HFFc6 (cell line): ENCODE measurements around the gene CCNK. TPM values are rescaled to one million over a fixed set of nuclear protein-coding genes. Genes with fewer than 3 reads are reported as not detected.

ENCODE experiments used
- DNase-seq: peaks from one replicate; pipeline ENCODE4 v3.0.0-alpha.2; 2018
- H3K27ac Mint-ChIP-seq: 2 replicates; pipeline ENCODE4 v1.8.0; 2020; ENCODE audit warnings: mild to moderate bottlenecking, mixed read lengths
- H3K27me3 Mint-ChIP-seq: 2 replicates; pipeline ENCODE4 v1.8.0; 2021; ENCODE audit warnings: mild to moderate bottlenecking, moderate library complexity, mixed read lengths; ENCODE audit not compliant: insufficient read depth
- H3K36me3 Mint-ChIP-seq: 2 replicates; pipeline ENCODE4 v1.8.0; 2021; ENCODE audit warnings: low read depth, mixed read lengths
- H3K4me1 Mint-ChIP-seq: 2 replicates; pipeline ENCODE4 v1.8.0; 2020; ENCODE audit warnings: low read depth, mixed read lengths
- H3K4me3 Mint-ChIP-seq: 2 replicates; pipeline ENCODE4 v1.8.0; 2020; ENCODE audit warnings: mild to moderate bottlenecking, moderate library complexity, mixed read lengths
- H3K9me3 Mint-ChIP-seq: 2 replicates; pipeline ENCODE4 v1.8.0; 2020; ENCODE audit warnings: mild to moderate bottlenecking, mixed read lengths
- total RNA-seq, 6 experiments: library from RNA; stranded (reverse); fragmentation: NEBNext Ultra II Directional; extraction: Animal tissue kit (Norgen Biotek cat#: 25700); gene quantifications; 2 replicates in 1 of 6; 3 replicates in 5 of 6; pipeline ENCODE4 v1.2.3, GENCODE V29; 2021
- TF ChIP-seq, protein P1 (sequence below): fragments of 200-600 bp; sonication (generic); IDR thresholded peaks from 2 replicates; pipeline ENCODE4 v1.5.0; 2021; ENCODE audit warnings: antibody characterized with exemption, mild to moderate bottlenecking

Gene CCNK
- total RNA-seq, 6 experiments from 2014 or later, result 74.9 to 93.1 (median 86.4) TPM

DNA sequence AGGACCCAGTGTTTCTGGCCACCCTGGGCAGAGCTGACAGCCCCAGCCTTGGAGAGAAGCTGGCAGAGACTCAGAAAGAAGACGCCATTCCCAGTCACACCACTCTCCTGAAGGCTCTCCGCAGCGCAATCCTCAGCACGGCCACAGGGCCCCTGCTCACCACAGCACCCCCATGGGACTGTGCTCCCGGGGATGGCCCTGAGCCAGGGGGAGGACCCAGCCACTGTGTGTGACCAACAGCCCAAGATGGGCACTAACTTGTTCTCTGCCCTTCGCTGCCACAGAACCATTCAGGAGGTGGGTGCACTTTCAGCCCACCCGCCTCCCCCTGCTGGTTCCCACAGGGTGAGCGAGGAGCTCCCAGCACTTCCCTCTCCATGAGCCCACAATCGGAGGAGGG is 57.1 kb downstream of the CCNK start:
- H3K4me3 Mint-ChIP-seq, result no peak overlapping the region
- DNase-seq, result no peak
- H3K4me1 Mint-ChIP-seq, result peaks cover 42% of the 10 kb centered on the region
- TF ChIP-seq, protein P1, sequence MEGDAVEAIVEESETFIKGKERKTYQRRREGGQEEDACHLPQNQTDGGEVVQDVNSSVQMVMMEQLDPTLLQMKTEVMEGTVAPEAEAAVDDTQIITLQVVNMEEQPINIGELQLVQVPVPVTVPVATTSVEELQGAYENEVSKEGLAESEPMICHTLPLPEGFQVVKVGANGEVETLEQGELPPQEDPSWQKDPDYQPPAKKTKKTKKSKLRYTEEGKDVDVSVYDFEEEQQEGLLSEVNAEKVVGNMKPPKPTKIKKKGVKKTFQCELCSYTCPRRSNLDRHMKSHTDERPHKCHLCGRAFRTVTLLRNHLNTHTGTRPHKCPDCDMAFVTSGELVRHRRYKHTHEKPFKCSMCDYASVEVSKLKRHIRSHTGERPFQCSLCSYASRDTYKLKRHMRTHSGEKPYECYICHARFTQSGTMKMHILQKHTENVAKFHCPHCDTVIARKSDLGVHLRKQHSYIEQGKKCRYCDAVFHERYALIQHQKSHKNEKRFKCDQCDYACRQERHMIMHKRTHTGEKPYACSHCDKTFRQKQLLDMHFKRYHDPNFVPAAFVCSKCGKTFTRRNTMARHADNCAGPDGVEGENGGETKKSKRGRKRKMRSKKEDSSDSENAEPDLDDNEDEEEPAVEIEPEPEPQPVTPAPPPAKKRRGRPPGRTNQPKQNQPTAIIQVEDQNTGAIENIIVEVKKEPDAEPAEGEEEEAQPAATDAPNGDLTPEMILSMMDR, result peak; percentile 44
- no peaks in the 10 kb centered on the region for H3K9me3 Mint-ChIP-seq
- no peaks in the 10 kb centered on the region; the same call in 1 of the 2 replicates for H3K27me3 Mint-ChIP-seq
- H3K27ac Mint-ChIP-seq, result peak overlapping the region; percentile 92; the same call in 1 of the 2 replicates
- H3K36me3 Mint-ChIP-seq, result no peaks in the 10 kb centered on the region

DNA sequence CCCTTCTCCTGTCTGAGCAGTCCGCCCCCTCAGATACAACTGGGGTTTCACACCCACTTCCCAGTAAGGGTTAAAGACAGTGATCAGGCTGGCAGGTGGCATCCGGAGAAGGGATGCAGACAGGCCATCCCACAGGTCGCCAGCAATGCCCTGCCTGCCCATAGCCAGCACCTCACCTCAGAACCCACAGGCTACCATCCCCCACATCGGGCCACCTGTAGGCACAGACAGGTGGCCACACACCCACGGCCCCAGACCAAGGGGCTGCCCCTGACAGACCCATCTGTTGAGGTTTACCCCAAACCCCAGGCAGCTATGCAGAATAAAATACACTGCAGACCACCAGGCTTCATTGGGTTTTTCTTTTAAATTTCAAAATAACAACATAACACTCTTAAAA is 57.5 kb downstream of the CCNK start:
- Mint-ChIP-seq H3K27me3 (peaks cover 4% of the 10 kb centered on the region), H3K36me3 (no peaks in the 10 kb centered on the region), H3K9me3 (no peaks in the 10 kb centered on the region), H3K27ac (peak overlapping the region; percentile 92), H3K4me1 (peaks cover 42% of the 10 kb centered on the region), H3K4me3 (no peak overlapping the region)
- no peak for DNase-seq
- TF ChIP-seq, protein P1, result no peak; the same call in 1 of the 2 replicates

DNA sequence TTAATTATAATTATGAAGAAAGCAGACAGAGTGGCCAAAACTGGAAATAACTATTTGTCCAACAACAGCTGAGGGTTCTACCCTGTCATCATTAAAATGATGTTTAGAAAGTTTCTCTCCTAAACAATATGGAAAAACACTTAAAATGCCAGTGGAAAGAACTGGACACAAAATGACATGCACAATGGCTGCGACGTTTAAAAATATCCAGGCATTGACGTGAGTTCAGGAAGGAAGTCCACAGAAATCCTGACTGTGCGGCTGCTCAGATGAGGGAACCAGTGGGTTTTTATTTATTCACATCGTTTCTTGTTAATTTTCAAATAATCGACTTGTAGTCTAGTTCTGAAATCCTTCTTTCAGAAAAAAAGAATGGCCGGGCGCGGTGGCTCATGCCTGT is 58.3 kb downstream of the CCNK start:
- TF ChIP-seq, protein P1, result no peak
- DNase-seq, result no peak
- Mint-ChIP-seq H3K27ac (no peak overlapping the region), H3K4me1 (peaks cover 42% of the 10 kb centered on the region), H3K9me3 (no peaks in the 10 kb centered on the region), H3K4me3 (no peak overlapping the region), H3K36me3 (no peaks in the 10 kb centered on the region), H3K27me3 (peaks cover 6% of the 10 kb centered on the region)

DNA sequence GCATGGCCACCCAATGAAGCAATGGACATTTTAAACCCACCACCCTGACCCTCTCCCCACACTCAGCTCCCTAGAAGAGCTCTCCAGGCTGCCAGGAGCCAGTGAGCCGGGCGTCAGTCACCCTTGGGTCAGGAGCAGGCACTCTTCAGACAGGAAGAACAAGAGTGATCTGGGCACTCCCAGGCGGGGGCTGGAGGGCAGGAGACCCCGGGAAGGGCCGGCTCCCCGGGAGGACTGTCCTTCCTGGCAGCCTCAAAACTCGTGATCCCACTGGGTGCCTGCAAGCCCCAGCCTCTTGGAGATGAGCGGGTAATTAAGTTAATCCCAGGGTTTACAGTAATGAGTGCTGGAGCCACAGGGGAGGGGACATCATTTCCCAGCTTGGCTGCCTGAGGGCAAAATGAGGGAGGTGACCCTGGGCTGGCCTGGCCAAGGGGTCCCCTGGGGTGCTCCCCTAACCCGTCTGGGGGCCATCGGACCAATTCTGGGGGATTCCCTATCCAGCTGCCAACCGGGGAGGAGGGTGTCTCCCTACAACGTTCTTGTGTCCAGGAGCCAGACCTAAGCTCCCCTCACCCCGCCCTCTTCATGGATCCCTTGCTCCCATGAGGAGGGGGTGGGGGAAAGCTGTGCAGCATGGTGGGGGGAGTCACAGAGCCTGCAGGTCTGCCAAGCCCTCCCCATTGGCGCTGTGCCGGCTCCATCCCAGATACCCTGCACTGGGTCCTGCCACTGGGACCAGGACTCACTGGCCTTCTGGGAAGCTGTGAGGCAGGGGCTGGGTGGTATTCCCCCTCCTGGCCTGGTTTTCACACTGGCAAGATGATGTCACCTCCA is 59.2 kb downstream of the CCNK start:
- Mint-ChIP-seq H3K4me1 (peaks cover 45% of the 10 kb centered on the region), H3K4me3 (no peak overlapping the region), H3K27me3 (peaks cover 6% of the 10 kb centered on the region), H3K27ac (no peak overlapping the region; the same call in 1 of the 2 replicates), H3K36me3 (no peaks in the 10 kb centered on the region), H3K9me3 (no peaks in the 10 kb centered on the region)
- TF ChIP-seq, protein P1, result no peak
- DNase-seq, result no peak

DNA sequence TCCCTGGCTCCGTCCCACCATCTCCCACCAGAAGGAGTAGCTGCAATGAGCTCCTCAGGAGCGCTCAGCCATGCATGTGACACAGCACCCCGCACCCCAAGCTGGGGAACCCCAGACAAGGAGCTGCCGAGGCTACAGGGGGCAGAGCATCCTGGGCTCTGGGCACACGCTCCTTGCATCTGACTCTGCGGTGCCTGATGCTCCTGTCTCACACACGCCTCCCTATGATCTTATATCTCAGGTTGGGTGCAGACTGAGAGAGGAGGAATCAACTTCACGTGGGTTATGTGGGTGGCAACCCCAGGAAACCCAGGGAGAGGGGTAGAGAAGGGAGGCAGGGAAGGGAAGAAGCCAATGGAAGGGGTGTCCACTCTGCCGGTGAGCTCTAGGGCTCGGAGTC is 60.0 kb downstream of the CCNK start:
- H3K36me3 Mint-ChIP-seq, result no peaks in the 10 kb centered on the region
- no peak overlapping the region; the same call in 1 of the 2 replicates for H3K27ac Mint-ChIP-seq
- H3K9me3 Mint-ChIP-seq, result no peaks in the 10 kb centered on the region
- H3K4me3 Mint-ChIP-seq, result no peak overlapping the region
- TF ChIP-seq, protein P1, result no peak
- no peak for DNase-seq
- H3K27me3 Mint-ChIP-seq, result peaks cover 6% of the 10 kb centered on the region
- H3K4me1 Mint-ChIP-seq, result peaks cover 53% of the 10 kb centered on the region
